HUES64 (cell line): ENCODE results near the gene TCF3.
"Not testable (repeated sequence)": the region's sequence is repeated elsewhere in the genome, so short reads cannot be mapped to it uniquely, and the experiment has no call there.

Experiments
- H3K27ac ChIP-seq: 2 replicates; pipeline ENCODE4 v1.7.0; 2013; ENCODE audit warnings: low read depth, low read length, inconsistent platforms
- H3K27me3 ChIP-seq: 2 replicates; pipeline ENCODE4 v1.6.1; 2013; ENCODE audit warnings: mild to moderate bottlenecking, low read length; ENCODE audit not compliant: insufficient read depth
- H3K36me3 ChIP-seq: 2 replicates; pipeline ENCODE4 v1.6.1; 2013; ENCODE audit warnings: mild to moderate bottlenecking, low read length; ENCODE audit not compliant: insufficient read depth
- H3K4me1 ChIP-seq: 2 replicates; pipeline ENCODE4 v1.6.1; 2013; ENCODE audit warnings: mild to moderate bottlenecking, low read length, moderate library complexity; ENCODE audit not compliant: insufficient read depth
- H3K4me3 ChIP-seq: 2 replicates; pipeline ENCODE4 v1.5.1; 2013; ENCODE audit warnings: mild to moderate bottlenecking, low read length, moderate library complexity
- H3K9ac ChIP-seq: 2 replicates; pipeline ENCODE4 v1.6.1; 2013; ENCODE audit warnings: mild to moderate bottlenecking, low read depth, low read length
- H3K9me3 ChIP-seq: 2 replicates; pipeline ENCODE4 v1.6.1; 2013; ENCODE audit warnings: low read depth, low read length; ENCODE audit not compliant: insufficient read depth
- WGBS: fragments of 150-250, 120-280 bp; methylation state at CpG from one replicate; pipeline ENCODE4 v1.1.7; 2013; ENCODE audit warnings: missing lambda C conversion rate; 5-methylcytosine and 5-hydroxymethylcytosine counted together

Gene TCF3

GRCh38 chr19:1648459-1648849, 4.0 kb downstream of the TCF3 start:
- Histone ChIP-seq H3K9me3 (no peaks in the 10 kb centered on the region), H3K27me3 (no peaks in the 10 kb centered on the region), H3K27ac (no peak overlapping the region; the same call in 1 of the 2 replicates), H3K36me3 (peaks cover 63% of the 10 kb centered on the region), H3K9ac (no peak overlapping the region), H3K4me3 (no peak overlapping the region), H3K4me1 (no peaks in the 10 kb centered on the region)
- WGBS: 92% methylated on average over 8 of the region's 10 CpGs

GRCh38 chr19:1647501-1648458, 4.6 kb downstream of the TCF3 start:
- Histone ChIP-seq H3K27ac (peak overlapping the region; percentile 18; the same call in 1 of the 2 replicates), H3K4me3 (no peak overlapping the region), H3K4me1 (no peaks in the 10 kb centered on the region), H3K9me3 (no peaks in the 10 kb centered on the region), H3K27me3 (no peaks in the 10 kb centered on the region), H3K36me3 (peaks cover 69% of the 10 kb centered on the region), H3K9ac (no peak overlapping the region)
- 94% methylated on average over 41 of the region's 41 CpGs for WGBS

GRCh38 chr19:1646659-1647453, 5.6 kb downstream of the TCF3 start:
- Histone ChIP-seq H3K36me3 (peaks cover 79% of the 10 kb centered on the region), H3K4me3 (no peak overlapping the region), H3K9me3 (no peaks in the 10 kb centered on the region), H3K27me3 (no peaks in the 10 kb centered on the region), H3K27ac (no peak overlapping the region), H3K4me1 (no peaks in the 10 kb centered on the region), H3K9ac (no peak overlapping the region)
- WGBS: 96% methylated on average over 29 of the region's 29 CpGs

- H3K27me3 ChIP-seq: no peaks in the 10 kb centered on the region
- H3K27ac ChIP-seq: no peak overlapping the region
Measured at GRCh38 chr19:1646149-1646548, 6.3 kb downstream of the TCF3 start.

GRCh38 chr19:1645299-1645698, 7.1 kb downstream of the TCF3 start:
- no peaks in the 10 kb centered on the region for H3K4me1 ChIP-seq
- WGBS: 93% methylated on average over 23 of the region's 23 CpGs
- peaks cover 94% of the 10 kb centered on the region for H3K36me3 ChIP-seq

More at GRCh38 chr19:1646149-1646548, 6.3 kb downstream of the TCF3 start:
- no peak overlapping the region for H3K9ac ChIP-seq
- peaks cover 86% of the 10 kb centered on the region for H3K36me3 ChIP-seq
- no peak overlapping the region for H3K4me3 ChIP-seq
- H3K4me1 ChIP-seq: no peaks in the 10 kb centered on the region
- WGBS: 96% methylated on average over 24 of the region's 24 CpGs
- no peaks in the 10 kb centered on the region for H3K9me3 ChIP-seq

GRCh38 chr19:1644070-1644469, 8.3 kb downstream of the TCF3 start:
- H3K27ac ChIP-seq: no peak overlapping the region
- no peaks in the 10 kb centered on the region for H3K9me3 ChIP-seq
- no peaks in the 10 kb centered on the region for H3K27me3 ChIP-seq
- no peak overlapping the region for H3K9ac ChIP-seq
- 97% methylated on average over 16 of the region's 16 CpGs for WGBS
- peaks cover 96% of the 10 kb centered on the region for H3K36me3 ChIP-seq
- no peak overlapping the region for H3K4me3 ChIP-seq
- no peaks in the 10 kb centered on the region for H3K4me1 ChIP-seq

More at GRCh38 chr19:1645299-1645698, 7.1 kb downstream of the TCF3 start:
- H3K4me3 ChIP-seq: no peak overlapping the region
- H3K27ac ChIP-seq: no peak overlapping the region
- H3K27me3 ChIP-seq: no peaks in the 10 kb centered on the region
- H3K9me3 ChIP-seq: no peaks in the 10 kb centered on the region
- no peak overlapping the region for H3K9ac ChIP-seq

- H3K4me3 ChIP-seq, H3K4me1 ChIP-seq, H3K27me3 ChIP-seq, H3K27ac ChIP-seq, H3K9ac ChIP-seq, H3K9me3 ChIP-seq: not testable (repeated sequence)
- H3K36me3 ChIP-seq: peaks cover 94% of the 10 kb centered on the region
- 95% methylated on average over 10 of the region's 10 CpGs for WGBS
Measured at GRCh38 chr19:1640893-1641448, 11.4 kb downstream of the TCF3 start.

- H3K27ac ChIP-seq: no peak overlapping the region
- H3K9me3 ChIP-seq: no peaks in the 10 kb centered on the region
- no peaks in the 10 kb centered on the region for H3K27me3 ChIP-seq
- H3K4me1 ChIP-seq: no peaks in the 10 kb centered on the region
- no peak overlapping the region for H3K4me3 ChIP-seq
- H3K9ac ChIP-seq: no peak overlapping the region
- peaks cover 93% of the 10 kb centered on the region for H3K36me3 ChIP-seq
- WGBS: 96% methylated on average over 34 of the region's 34 CpGs
Measured at GRCh38 chr19:1636325-1637236, 15.8 kb downstream of the TCF3 start.

GRCh38 chr19:1634938-1635243, 17.5 kb downstream of the TCF3 start:
- no peaks in the 10 kb centered on the region for H3K27me3 ChIP-seq
- 94% methylated on average over 5 of the region's 5 CpGs for WGBS
- no peaks in the 10 kb centered on the region for H3K9me3 ChIP-seq
- no peak overlapping the region for H3K9ac ChIP-seq
- H3K27ac ChIP-seq: no peak overlapping the region
- H3K4me1 ChIP-seq: no peaks in the 10 kb centered on the region
- peaks cover 94% of the 10 kb centered on the region for H3K36me3 ChIP-seq
- no peak overlapping the region for H3K4me3 ChIP-seq

- H3K27ac ChIP-seq: no peak overlapping the region
- no peak overlapping the region for H3K4me3 ChIP-seq
- no peak overlapping the region for H3K9ac ChIP-seq
- WGBS: 94% methylated on average over 19 of the region's 19 CpGs
- H3K36me3 ChIP-seq: peaks cover 93% of the 10 kb centered on the region
- H3K27me3 ChIP-seq: no peaks in the 10 kb centered on the region
- no peaks in the 10 kb centered on the region for H3K9me3 ChIP-seq
- H3K4me1 ChIP-seq: no peaks in the 10 kb centered on the region
Measured at GRCh38 chr19:1634242-1634937, 18.0 kb downstream of the TCF3 start.
